CD8-positive, alpha-beta memory T cell (primary cell): ENCODE measurements around the gene SLC6A16. TPM values are rescaled to one million over a fixed set of nuclear protein-coding genes. Genes with fewer than 3 reads are reported as not detected.
A peak's percentile ranks its signal among the peaks of the same experiment; 100 is the strongest.
"Not testable (repeated sequence)": the region's sequence is repeated elsewhere in the genome, so short reads cannot be mapped to it uniquely, and the experiment has no call there.

Experiments
- CTCF ChIA-PET: fragments of 350-600 bp; sonication (Branson Sonifier 250); formaldehyde crosslinking; loops from one replicate; lab custom pipeline; 2021; ENCODE audit warnings: antibody characterized with exemption; lab: Charles Lee
- POLR2A ChIA-PET: fragments of 350-600 bp; sonication (Branson Sonifier 250); formaldehyde crosslinking; loops from one replicate; lab custom pipeline; 2021; ENCODE audit warnings: antibody characterized with exemption; lab: Charles Lee
- DNase-seq, 5 donors: peaks; one replicate each; pipeline versions ENCODE4 v3.0.0 to v3.0.0-alpha.2; 2020 to 2022; ENCODE audit warnings: mixed read lengths in 1 of 5
- H3K27ac ChIP-seq: one replicate; pipeline ENCODE4 v1.7.0; 2013; ENCODE audit warnings: low read depth, mild to moderate bottlenecking, low read length, moderate library complexity
- H3K27me3 ChIP-seq: 2 replicates; pipeline ENCODE4 v1.7.0; 2013; ENCODE audit warnings: low read length, mild to moderate bottlenecking; ENCODE audit not compliant: insufficient read depth, poor library complexity, severe bottlenecking
- H3K36me3 ChIP-seq: 2 replicates; pipeline ENCODE4 v1.7.0; 2013; ENCODE audit warnings: mild to moderate bottlenecking, low read length, moderate library complexity; ENCODE audit not compliant: insufficient read depth
- H3K4me1 ChIP-seq: 2 replicates; pipeline ENCODE4 v1.7.0; 2013; ENCODE audit warnings: mild to moderate bottlenecking, low read length, moderate library complexity; ENCODE audit not compliant: insufficient read depth
- H3K4me3 ChIP-seq: 2 replicates; pipeline ENCODE4 v1.7.0; 2013; ENCODE audit warnings: mild to moderate bottlenecking, low read length
- H3K9me3 ChIP-seq: 2 replicates; pipeline ENCODE4 v1.7.0; 2013; ENCODE audit warnings: mild to moderate bottlenecking, low read length
- H3K27ac Mint-ChIP-seq, 8 donors: one replicate each; pipeline ENCODE4 v1.8.0; 2020 to 2021; ENCODE audit warnings: mixed read lengths in 8 of 8, mild to moderate bottlenecking in 6 of 8, inconsistent platforms in 3 of 8, moderate library complexity in 3 of 8
- H3K27me3 Mint-ChIP-seq, 2 donors: one replicate each; pipeline ENCODE4 v1.8.0; 2020 to 2021; ENCODE audit warnings: mixed read lengths in 2 of 2, mild to moderate bottlenecking in 1 of 2, moderate library complexity in 1 of 2
- H3K36me3 Mint-ChIP-seq, 3 donors: one replicate each; pipeline ENCODE4 v1.8.0; 2020 to 2021; ENCODE audit warnings: mixed read lengths in 3 of 3, inconsistent platforms in 1 of 3, mild to moderate bottlenecking in 1 of 3
- H3K4me1 Mint-ChIP-seq, 3 donors: one replicate each; pipeline ENCODE4 v1.8.0; 2020 to 2021; ENCODE audit warnings: mixed read lengths in 3 of 3, inconsistent platforms in 1 of 3, mild to moderate bottlenecking in 1 of 3
- H3K4me3 Mint-ChIP-seq, 7 donors: one replicate each; pipeline ENCODE4 v1.8.0; 2020 to 2021; ENCODE audit warnings: mixed read lengths in 7 of 7, mild to moderate bottlenecking in 6 of 7, moderate library complexity in 4 of 7, inconsistent platforms in 2 of 7
- H3K9me3 Mint-ChIP-seq, 5 donors: one replicate each; pipeline ENCODE4 v1.8.0; 2020 to 2022; ENCODE audit warnings: mixed read lengths in 5 of 5, mild to moderate bottlenecking in 3 of 5, moderate library complexity in 2 of 5, inconsistent platforms in 1 of 5
- polyA plus RNA-seq: library from polyadenylated mRNA; unstranded; fragments of 300-500 nt; fragmentation: Illumina TruSeq; gene quantifications from one replicate; pipeline ENCODE4 v1.2.3, GENCODE V29; 2021
- total RNA-seq, 2 experiments: library from RNA; stranded (reverse); gene quantifications; one replicate each; pipeline ENCODE4 v1.2.3, GENCODE V29; 2021

The SLC6A16 gene
- total and polyA plus RNA-seq, 3 experiments from 2014 or later: 1.1 to 1.7 (median 1.2) TPM

GRCh38 chr19:49271080-49271753 is 53.8 kb downstream of the SLC6A16 start:
- Mint-ChIP-seq H3K36me3 (peaks cover 0 to 4% (median 0%) of the 10 kb centered on the region in 3 donors), H3K4me3 (no peak overlapping the region), H3K27ac (no peak overlapping the region), H3K9me3 (peaks cover 0 to 13% (median 0%) of the 10 kb centered on the region in 5 donors), H3K27me3 (peaks cover 4 to 19% of the 10 kb centered on the region in 2 donors), H3K4me1 (peaks cover 0 to 9% (median 5%) of the 10 kb centered on the region in 3 donors)
- H3K27me3 ChIP-seq: no peaks in the 10 kb centered on the region
- ChIA-PET POLR2A (no interaction called here), CTCF (no interaction called here)
- no peak overlapping the region for H3K27ac ChIP-seq
- H3K36me3 ChIP-seq: no peaks in the 10 kb centered on the region
- no peaks in the 10 kb centered on the region for H3K9me3 ChIP-seq
- no peaks in the 10 kb centered on the region for H3K4me1 ChIP-seq
- DNase-seq: no peak
- H3K4me3 ChIP-seq: no peak overlapping the region

GRCh38 chr19:49266409-49266808 is 58.6 kb downstream of the SLC6A16 start:
- H3K4me1 Mint-ChIP-seq, H3K36me3 ChIP-seq, H3K4me1 ChIP-seq, H3K27ac Mint-ChIP-seq, H3K9me3 ChIP-seq, POLR2A ChIA-PET, H3K36me3 Mint-ChIP-seq, H3K4me3 Mint-ChIP-seq, H3K27me3 ChIP-seq, H3K27ac ChIP-seq, H3K4me3 ChIP-seq: not testable (repeated sequence)
- peaks cover 5 to 29% (median 15%) of the 10 kb centered on the region in 5 donors for H3K9me3 Mint-ChIP-seq
- CTCF ChIA-PET: interaction anchor here (0.9 to 1.1 kb wide), 2 partner anchors 204 to 405 kb away, joined by 3 to 4 read pairs; no protein-coding TSS in a partner anchor
- peak in 4 of 5 donors; percentile 6 to 44 (median 28) for DNase-seq
- H3K27me3 Mint-ChIP-seq: peaks cover 16 to 18% of the 10 kb centered on the region in 2 donors

GRCh38 chr19:49264258-49264657 is 60.7 kb downstream of the SLC6A16 start:
- peaks cover 3% of the 10 kb centered on the region for H3K27me3 ChIP-seq
- Mint-ChIP-seq H3K4me1 (peaks cover 0 to 9% (median 6%) of the 10 kb centered on the region in 3 donors), H3K36me3 (peaks cover 0 to 9% (median 2%) of the 10 kb centered on the region in 3 donors), H3K9me3 (peaks cover 5 to 31% (median 15%) of the 10 kb centered on the region in 5 donors), H3K27me3 (peaks cover 20 to 32% of the 10 kb centered on the region in 2 donors), H3K27ac (no peak overlapping the region), H3K4me3 (no peak overlapping the region)
- H3K9me3 ChIP-seq: no peaks in the 10 kb centered on the region
- H3K4me3 ChIP-seq: no peak overlapping the region
- DNase-seq: no peak
- no peak overlapping the region for H3K27ac ChIP-seq
- no peaks in the 10 kb centered on the region for H3K36me3 ChIP-seq
- ChIA-PET CTCF (interaction anchor here (1.4 kb wide), 1 partner anchor 283 kb away, joined by 4 read pairs; no protein-coding TSS in a partner anchor), POLR2A (no interaction called here)
- H3K4me1 ChIP-seq: no peaks in the 10 kb centered on the region

- peaks cover 2 to 20% (median 3%) of the 10 kb centered on the region in 3 donors for H3K36me3 Mint-ChIP-seq
- POLR2A ChIA-PET: no interaction called here
- Histone ChIP-seq H3K36me3 (no peaks in the 10 kb centered on the region), H3K4me1 (no peaks in the 10 kb centered on the region), H3K4me3 (no peak overlapping the region), H3K27ac (no peak overlapping the region), H3K27me3 (peaks cover 3% of the 10 kb centered on the region), H3K9me3 (peaks cover 8% of the 10 kb centered on the region)
- H3K4me1 Mint-ChIP-seq: peaks cover 0 to 5% (median 3%) of the 10 kb centered on the region in 3 donors
- CTCF ChIA-PET: interaction anchor here (1.9 kb wide), 1 partner anchor 11 kb away, joined by 5 read pairs; no protein-coding TSS in a partner anchor
- no peak for DNase-seq
- H3K9me3 Mint-ChIP-seq: peaks cover 19 to 44% (median 27%) of the 10 kb centered on the region in 5 donors
- H3K27ac Mint-ChIP-seq: no peak overlapping the region
- no peak overlapping the region for H3K4me3 Mint-ChIP-seq
- H3K27me3 Mint-ChIP-seq: peaks cover 30 to 50% of the 10 kb centered on the region in 2 donors
These were observed 63.4 kb downstream of the SLC6A16 start for GRCh38 chr19:49261602-49262001.

- Mint-ChIP-seq H3K27me3 (peaks cover 28 to 74% of the 10 kb centered on the region in 2 donors), H3K36me3 (peaks cover 2 to 27% (median 3%) of the 10 kb centered on the region in 3 donors), H3K9me3 (peaks cover 14 to 29% (median 22%) of the 10 kb centered on the region in 5 donors), H3K4me1 (no peaks in the 10 kb centered on the region), H3K4me3 (no peak overlapping the region), H3K27ac (no peak overlapping the region)
- no peak for DNase-seq
- Histone ChIP-seq H3K9me3 (peaks cover 8% of the 10 kb centered on the region), H3K4me1 (no peaks in the 10 kb centered on the region), H3K4me3 (no peak overlapping the region), H3K36me3 (no peaks in the 10 kb centered on the region), H3K27ac (no peak overlapping the region), H3K27me3 (peaks cover 3% of the 10 kb centered on the region)
- ChIA-PET CTCF (no interaction called here), POLR2A (no interaction called here)
These were observed 68.3 kb downstream of the SLC6A16 start for GRCh38 chr19:49256691-49257090.

- no peak overlapping the region for H3K4me3 ChIP-seq
- H3K27me3 ChIP-seq: peaks cover 6% of the 10 kb centered on the region
- Mint-ChIP-seq H3K4me1 (no peaks in the 10 kb centered on the region), H3K27me3 (peaks cover 26 to 75% of the 10 kb centered on the region in 2 donors), H3K4me3 (no peak overlapping the region), H3K9me3 (peaks cover 14 to 27% (median 20%) of the 10 kb centered on the region in 5 donors), H3K36me3 (peaks cover 2 to 27% (median 3%) of the 10 kb centered on the region in 3 donors), H3K27ac (no peak overlapping the region)
- no peaks in the 10 kb centered on the region for H3K36me3 ChIP-seq
- H3K27ac ChIP-seq: no peak overlapping the region
- peaks cover 8% of the 10 kb centered on the region for H3K9me3 ChIP-seq
- no peaks in the 10 kb centered on the region for H3K4me1 ChIP-seq
- POLR2A ChIA-PET: no interaction called here
- no peak for DNase-seq
- CTCF ChIA-PET: no interaction called here
These were observed 69.3 kb downstream of the SLC6A16 start for GRCh38 chr19:49255674-49256073.

- Histone ChIP-seq H3K9me3 (no peaks in the 10 kb centered on the region), H3K4me1 (no peaks in the 10 kb centered on the region), H3K36me3 (no peaks in the 10 kb centered on the region), H3K27ac (no peak overlapping the region), H3K27me3 (peaks cover 6% of the 10 kb centered on the region), H3K4me3 (no peak overlapping the region)
- no peaks in the 10 kb centered on the region for H3K4me1 Mint-ChIP-seq
- CTCF ChIA-PET: no interaction called here
- peaks cover 19 to 44% of the 10 kb centered on the region in 2 donors for H3K27me3 Mint-ChIP-seq
- no peak overlapping the region for H3K27ac Mint-ChIP-seq
- peaks cover 0 to 6% (median 0%) of the 10 kb centered on the region in 3 donors for H3K36me3 Mint-ChIP-seq
- H3K9me3 Mint-ChIP-seq: no peaks in the 10 kb centered on the region
- POLR2A ChIA-PET: no interaction called here
- H3K4me3 Mint-ChIP-seq: no peak overlapping the region
- DNase-seq: no peak
These were observed 75.1 kb downstream of the SLC6A16 start for GRCh38 chr19:49249933-49250332.

GRCh38 chr19:49247676-49248075 is 77.3 kb downstream of the SLC6A16 start:
- H3K27me3 Mint-ChIP-seq: peaks cover 9 to 32% of the 10 kb centered on the region in 2 donors
- DNase-seq: no peak
- CTCF ChIA-PET: no interaction called here
- H3K4me1 ChIP-seq: no peaks in the 10 kb centered on the region
- H3K27me3 ChIP-seq: peaks cover 6% of the 10 kb centered on the region
- H3K27ac Mint-ChIP-seq: no peak overlapping the region
- no peak overlapping the region for H3K4me3 Mint-ChIP-seq
- H3K4me1 Mint-ChIP-seq: no peaks in the 10 kb centered on the region
- no peaks in the 10 kb centered on the region for H3K9me3 ChIP-seq
- H3K4me3 ChIP-seq: no peak overlapping the region
- peaks cover 0 to 3% (median 0%) of the 10 kb centered on the region in 3 donors for H3K36me3 Mint-ChIP-seq
- no peak overlapping the region for H3K27ac ChIP-seq
- POLR2A ChIA-PET: interaction anchor here (0.7 kb wide), 1 partner anchor 43 kb away, joined by 5 read pairs; no protein-coding TSS in a partner anchor
- no peaks in the 10 kb centered on the region for H3K9me3 Mint-ChIP-seq
- H3K36me3 ChIP-seq: no peaks in the 10 kb centered on the region
